NCI-H1048 (cell line): ENCODE results near the gene ICE2.
"Not testable (repeated sequence)": the region's sequence is repeated elsewhere in the genome, so short reads cannot be mapped to it uniquely, and the experiment has no call there.

Source experiments
- DNase-seq: peaks from one replicate; lab custom pipeline; 2025; lab: John Stamatoyannopoulos, UW

The ICE2 gene

GRCh38 chr15:60406513-60407414 lies 72.2 kb downstream of the ICE2 start:
- no peak for DNase-seq

- DNase-seq, result no peak
These were observed 73.5 kb downstream of the ICE2 start for GRCh38 chr15:60405399-60405798.

GRCh38 chr15:60404351-60404750 lies 74.6 kb downstream of the ICE2 start:
- not testable (repeated sequence) for DNase-seq

GRCh38 chr15:60400944-60401343 lies 78.0 kb downstream of the ICE2 start:
- no peak for DNase-seq

GRCh38 chr15:60399931-60400330 lies 79.0 kb downstream of the ICE2 start:
- no peak for DNase-seq

- DNase-seq, result no peak
These were observed 79.6 kb downstream of the ICE2 start for GRCh38 chr15:60399246-60399915.

GRCh38 chr15:60397772-60398445 lies 81.0 kb downstream of the ICE2 start, which contains the start of gene ANXA2:
ANXA2 (minus strand) TSS chr15:60397986; CDS start chr15:60386075, 11,911 bp downstream.
- DNase-seq, result no peak

- no peak for DNase-seq
These were observed 81.8 kb downstream of the ICE2 start for GRCh38 chr15:60396958-60397771.

GRCh38 chr15:60396560-60396957 lies 82.4 kb downstream of the ICE2 start:
- no peak for DNase-seq

GRCh38 chr15:60396100-60396499 lies 82.8 kb downstream of the ICE2 start:
- no peak for DNase-seq

- no peak for DNase-seq
These were observed 83.5 kb downstream of the ICE2 start for GRCh38 chr15:60395276-60396011.

GRCh38 chr15:60394689-60395097 lies 84.2 kb downstream of the ICE2 start:
- no peak for DNase-seq

GRCh38 chr15:60392986-60393790 lies 85.8 kb downstream of the ICE2 start:
- no peak for DNase-seq

GRCh38 chr15:60392601-60392985 lies 86.3 kb downstream of the ICE2 start:
- no peak for DNase-seq

- DNase-seq, result no peak
These were observed 87.1 kb downstream of the ICE2 start for GRCh38 chr15:60391722-60392315.

GRCh38 chr15:60390871-60391501 lies 88.0 kb downstream of the ICE2 start:
- DNase-seq, result peak; percentile 62

GRCh38 chr15:60390231-60390630 lies 88.7 kb downstream of the ICE2 start:
- DNase-seq, result no peak

GRCh38 chr15:60389261-60390077 lies 89.5 kb downstream of the ICE2 start:
- no peak for DNase-seq
